Limb (tissue), 2 donors: ENCODE measurements around the gene PHF21B.
A peak's percentile ranks its signal among the peaks of the same experiment; 100 is the strongest.

Source experiments
- DNase-seq, 2 donors: peaks; one replicate each; pipeline ENCODE4 v3.0.0-alpha.2; 2016; ENCODE audit errors: extremely low spot score in 2 of 2

Gene PHF21B

GRCh38 chr22:44990810-44991209, 19.0 kb downstream of the PHF21B start:
- DNase-seq, result no peak

GRCh38 chr22:44990328-44990727, 19.5 kb downstream of the PHF21B start:
- no peak for DNase-seq

- no peak for DNase-seq
Measured at GRCh38 chr22:44988671-44989070, 21.1 kb downstream of the PHF21B start.

GRCh38 chr22:44986926-44987325, 22.9 kb downstream of the PHF21B start:
- DNase-seq, result no peak

GRCh38 chr22:44985906-44986527, 23.8 kb downstream of the PHF21B start:
- DNase-seq, result no peak

- DNase-seq, result no peak
Measured at GRCh38 chr22:44983878-44984482, 25.8 kb downstream of the PHF21B start.

GRCh38 chr22:44982445-44982844, 27.4 kb downstream of the PHF21B start:
- no peak for DNase-seq

GRCh38 chr22:44981857-44982256, 27.9 kb downstream of the PHF21B start:
- no peak for DNase-seq

GRCh38 chr22:44979154-44979553, 30.7 kb downstream of the PHF21B start:
- DNase-seq, result no peak

GRCh38 chr22:44975427-44976262, 34.2 kb downstream of the PHF21B start:
- DNase-seq, result peak; percentile 82 to 91

GRCh38 chr22:44974454-44974853, 35.4 kb downstream of the PHF21B start:
- no peak for DNase-seq

GRCh38 chr22:44973829-44974228, 36.0 kb downstream of the PHF21B start:
- no peak for DNase-seq

- no peak for DNase-seq
Measured at GRCh38 chr22:44972363-44973083, 37.3 kb downstream of the PHF21B start.

- no peak for DNase-seq
Measured at GRCh38 chr22:44971651-44972362, 38.0 kb downstream of the PHF21B start.

- no peak for DNase-seq
Measured at GRCh38 chr22:44970291-44970690, 39.5 kb downstream of the PHF21B start.

GRCh38 chr22:44969817-44970216, 40.0 kb downstream of the PHF21B start:
- DNase-seq, result no peak

- no peak for DNase-seq
Measured at GRCh38 chr22:44968736-44969135, 41.1 kb downstream of the PHF21B start.

GRCh38 chr22:44965171-44965570, 44.6 kb downstream of the PHF21B start:
- DNase-seq, result no peak

- no peak for DNase-seq
Measured at GRCh38 chr22:44964722-44965078, 45.1 kb downstream of the PHF21B start.

GRCh38 chr22:44963832-44964721, 45.7 kb downstream of the PHF21B start:
- no peak for DNase-seq
